MM.1S (cell line): ENCODE results near the gene KRT80.

Source experiments
- EZH2 ChIP-seq: fragments of 300-600 bp; sonication (generic); optimal IDR thresholded peaks from 2 replicates; pipeline ENCODE3; 2017; ENCODE audit warnings: low read depth, mild to moderate bottlenecking, antibody characterized with exemption, low read length, mixed read lengths
- TF ChIP-seq, protein P1 (sequence below): fragments of 300-600 bp; sonication (generic); IDR thresholded peaks from 2 replicates; pipeline ENCODE4 v1.5.1; 2016; ENCODE audit warnings: antibody characterized with exemption, low read length, mixed read lengths

GRCh38 chr12:52232674-52233461 is 41.1 kb upstream of the KRT80 start, which contains the start of gene KRT7:
- no peak for TF ChIP-seq EZH2
- TF ChIP-seq, protein P1, sequence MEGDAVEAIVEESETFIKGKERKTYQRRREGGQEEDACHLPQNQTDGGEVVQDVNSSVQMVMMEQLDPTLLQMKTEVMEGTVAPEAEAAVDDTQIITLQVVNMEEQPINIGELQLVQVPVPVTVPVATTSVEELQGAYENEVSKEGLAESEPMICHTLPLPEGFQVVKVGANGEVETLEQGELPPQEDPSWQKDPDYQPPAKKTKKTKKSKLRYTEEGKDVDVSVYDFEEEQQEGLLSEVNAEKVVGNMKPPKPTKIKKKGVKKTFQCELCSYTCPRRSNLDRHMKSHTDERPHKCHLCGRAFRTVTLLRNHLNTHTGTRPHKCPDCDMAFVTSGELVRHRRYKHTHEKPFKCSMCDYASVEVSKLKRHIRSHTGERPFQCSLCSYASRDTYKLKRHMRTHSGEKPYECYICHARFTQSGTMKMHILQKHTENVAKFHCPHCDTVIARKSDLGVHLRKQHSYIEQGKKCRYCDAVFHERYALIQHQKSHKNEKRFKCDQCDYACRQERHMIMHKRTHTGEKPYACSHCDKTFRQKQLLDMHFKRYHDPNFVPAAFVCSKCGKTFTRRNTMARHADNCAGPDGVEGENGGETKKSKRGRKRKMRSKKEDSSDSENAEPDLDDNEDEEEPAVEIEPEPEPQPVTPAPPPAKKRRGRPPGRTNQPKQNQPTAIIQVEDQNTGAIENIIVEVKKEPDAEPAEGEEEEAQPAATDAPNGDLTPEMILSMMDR, result no peak
